HUES6 (cell line): ENCODE data around the gene TBCK.
"Not testable (repeated sequence)": the region's sequence is repeated elsewhere in the genome, so short reads cannot be mapped to it uniquely, and the experiment has no call there.

Source experiments
- H3K27ac ChIP-seq: 2 replicates; pipeline ENCODE4 v1.7.0; 2013; ENCODE audit warnings: low read depth, mild to moderate bottlenecking, low read length, inconsistent platforms
- H3K27me3 ChIP-seq: 2 replicates; pipeline ENCODE4 v1.6.1; 2013; ENCODE audit warnings: low read length; ENCODE audit not compliant: control insufficient read depth, insufficient read depth
- H3K36me3 ChIP-seq: 2 replicates; pipeline ENCODE4 v1.6.1; 2013; ENCODE audit warnings: low read length; ENCODE audit not compliant: control insufficient read depth, insufficient read depth
- H3K4me1 ChIP-seq: 2 replicates; pipeline ENCODE4 v1.6.1; 2013; ENCODE audit warnings: low read length; ENCODE audit not compliant: control insufficient read depth, insufficient read depth
- H3K4me3 ChIP-seq: 2 replicates; pipeline ENCODE4 v1.5.1; 2013; ENCODE audit warnings: low read depth, low read length
- H3K9ac ChIP-seq: one replicate; pipeline ENCODE4 v1.6.1; 2013; ENCODE audit warnings: mild to moderate bottlenecking, low read length
- H3K9me3 ChIP-seq: 2 replicates; pipeline ENCODE4 v1.6.1; 2013; ENCODE audit warnings: low read depth, low read length; ENCODE audit not compliant: control insufficient read depth, insufficient read depth

The TBCK gene

DNA sequence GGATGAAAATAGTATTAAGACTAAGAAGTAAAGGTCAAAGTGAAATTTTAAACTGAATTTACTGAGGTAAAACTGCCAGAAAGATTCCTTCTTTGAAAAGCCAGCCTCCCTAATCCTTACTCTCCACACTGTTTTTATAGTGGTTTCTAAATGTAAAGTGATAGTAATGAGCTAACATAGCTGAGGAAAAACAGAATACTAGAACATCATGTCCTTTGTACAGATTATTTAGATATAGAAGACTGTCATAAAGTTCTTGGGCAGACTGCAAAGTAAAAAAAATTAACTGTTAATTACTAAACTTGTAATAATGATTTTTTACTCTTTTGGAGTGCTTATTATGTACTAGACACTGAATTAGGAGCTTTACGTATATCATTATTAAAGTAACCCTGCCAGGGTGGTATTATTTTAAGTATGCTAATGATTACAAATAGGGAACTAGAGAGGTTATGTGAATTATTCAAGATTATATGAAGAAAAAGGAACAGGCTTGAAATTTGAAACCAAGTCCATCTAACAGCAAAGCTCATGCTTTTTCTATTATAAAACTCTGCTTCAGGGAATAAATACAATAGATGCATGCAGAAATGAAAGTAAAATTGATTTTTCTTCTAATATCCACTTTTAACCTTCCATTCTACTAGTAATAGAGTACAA, 150.5 kb downstream of the TBCK start:
- H3K27me3 ChIP-seq, result no peaks in the 10 kb centered on the region
- no peak overlapping the region for H3K27ac ChIP-seq
- peaks cover 21% of the 10 kb centered on the region for H3K36me3 ChIP-seq
- H3K9me3 ChIP-seq, result peaks cover 28% of the 10 kb centered on the region
- H3K9ac ChIP-seq, result no peak overlapping the region
- no peak overlapping the region for H3K4me3 ChIP-seq
- no peaks in the 10 kb centered on the region for H3K4me1 ChIP-seq

- Histone ChIP-seq H3K36me3 (peaks cover 11% of the 10 kb centered on the region), H3K27me3 (no peaks in the 10 kb centered on the region), H3K9me3 (peaks cover 21% of the 10 kb centered on the region), H3K4me3 (no peak overlapping the region), H3K27ac (no peak overlapping the region), H3K9ac (no peak overlapping the region), H3K4me1 (no peaks in the 10 kb centered on the region)
Measured at GRCh38 chr4:106162278-106162677, 153.7 kb downstream of the TBCK start.

- H3K36me3 ChIP-seq, result peaks cover 11% of the 10 kb centered on the region
- H3K27me3 ChIP-seq, result no peaks in the 10 kb centered on the region
- H3K4me1 ChIP-seq, result no peaks in the 10 kb centered on the region
- H3K4me3 ChIP-seq, result no peak overlapping the region
- H3K9ac ChIP-seq, result no peak overlapping the region
- peaks cover 21% of the 10 kb centered on the region for H3K9me3 ChIP-seq
- H3K27ac ChIP-seq, result no peak overlapping the region
Measured at GRCh38 chr4:106160560-106160959, 155.4 kb downstream of the TBCK start.

GRCh38 chr4:106149911-106150310, 166.1 kb downstream of the TBCK start:
- Histone ChIP-seq H3K9me3 (peaks cover 14% of the 10 kb centered on the region; the same call in 1 of the 2 replicates), H3K27me3 (no peaks in the 10 kb centered on the region), H3K4me1 (no peaks in the 10 kb centered on the region), H3K36me3 (no peaks in the 10 kb centered on the region), H3K4me3 (no peak overlapping the region), H3K9ac (no peak overlapping the region), H3K27ac (no peak overlapping the region)

DNA sequence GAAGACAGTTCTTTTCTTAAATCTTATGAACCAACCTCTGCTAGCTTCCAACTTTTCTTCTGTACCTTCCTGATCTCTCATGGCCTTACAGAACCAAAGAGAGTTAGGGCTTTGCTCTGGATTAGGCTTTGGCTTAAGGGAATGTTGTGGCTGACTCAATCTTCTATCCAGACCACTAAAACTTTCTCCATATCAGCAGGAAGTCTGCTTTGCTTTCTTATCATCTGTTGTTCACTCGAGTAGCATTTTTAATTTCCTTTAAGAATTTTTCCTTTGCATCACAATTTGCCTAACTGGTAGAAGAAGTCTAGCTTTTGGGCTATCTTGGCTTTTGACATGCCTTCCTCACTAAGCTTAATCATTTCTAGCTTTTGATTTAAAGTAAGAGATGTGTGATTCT, 167.0 kb downstream of the TBCK start:
- Histone ChIP-seq H3K9me3 (peaks cover 14% of the 10 kb centered on the region; the same call in 1 of the 2 replicates), H3K4me3 (no peak overlapping the region), H3K27me3 (no peaks in the 10 kb centered on the region), H3K36me3 (no peaks in the 10 kb centered on the region), H3K27ac (no peak overlapping the region), H3K4me1 (no peaks in the 10 kb centered on the region), H3K9ac (no peak overlapping the region)

DNA sequence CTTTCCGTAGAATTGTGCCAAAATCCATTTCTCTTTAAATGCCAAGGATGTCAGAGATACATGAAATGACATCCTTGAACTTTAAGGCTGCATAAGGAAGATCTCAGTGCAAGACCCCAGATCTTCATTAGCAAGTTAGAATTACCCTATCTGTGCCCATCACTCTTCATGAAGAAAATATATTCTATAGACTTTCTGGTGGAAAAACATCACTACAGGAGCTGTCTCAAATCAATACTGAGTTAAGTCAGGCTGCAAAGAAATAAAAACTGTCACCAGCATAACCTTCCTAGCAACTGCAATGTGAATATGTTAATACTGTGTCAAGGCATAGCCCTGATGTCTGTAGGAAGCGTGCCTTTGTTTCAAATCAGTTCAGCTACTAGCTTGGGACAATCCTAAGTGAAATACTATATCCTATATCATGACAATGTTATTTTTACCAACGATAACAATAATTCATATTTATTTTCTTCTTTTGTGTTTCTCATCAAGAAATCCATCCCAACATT, 173.3 kb downstream of the TBCK start:
- H3K27ac ChIP-seq, result no peak overlapping the region
- H3K9me3 ChIP-seq, result peaks cover 14% of the 10 kb centered on the region; the same call in 1 of the 2 replicates
- H3K36me3 ChIP-seq, result no peaks in the 10 kb centered on the region
- H3K4me3 ChIP-seq, result no peak overlapping the region
- no peaks in the 10 kb centered on the region for H3K27me3 ChIP-seq
- H3K9ac ChIP-seq, result no peak overlapping the region
- no peaks in the 10 kb centered on the region for H3K4me1 ChIP-seq

GRCh38 chr4:106140601-106141000, 175.4 kb downstream of the TBCK start:
- no peak overlapping the region for H3K4me3 ChIP-seq
- no peak overlapping the region for H3K27ac ChIP-seq
- 0 out of 2 replicates have a peak, but pooled peaks cover under 1% of the 10 kb centered on the region for H3K9me3 ChIP-seq
- no peaks in the 10 kb centered on the region for H3K4me1 ChIP-seq
- no peak overlapping the region for H3K9ac ChIP-seq
- no peaks in the 10 kb centered on the region for H3K36me3 ChIP-seq
- H3K27me3 ChIP-seq, result no peaks in the 10 kb centered on the region

DNA sequence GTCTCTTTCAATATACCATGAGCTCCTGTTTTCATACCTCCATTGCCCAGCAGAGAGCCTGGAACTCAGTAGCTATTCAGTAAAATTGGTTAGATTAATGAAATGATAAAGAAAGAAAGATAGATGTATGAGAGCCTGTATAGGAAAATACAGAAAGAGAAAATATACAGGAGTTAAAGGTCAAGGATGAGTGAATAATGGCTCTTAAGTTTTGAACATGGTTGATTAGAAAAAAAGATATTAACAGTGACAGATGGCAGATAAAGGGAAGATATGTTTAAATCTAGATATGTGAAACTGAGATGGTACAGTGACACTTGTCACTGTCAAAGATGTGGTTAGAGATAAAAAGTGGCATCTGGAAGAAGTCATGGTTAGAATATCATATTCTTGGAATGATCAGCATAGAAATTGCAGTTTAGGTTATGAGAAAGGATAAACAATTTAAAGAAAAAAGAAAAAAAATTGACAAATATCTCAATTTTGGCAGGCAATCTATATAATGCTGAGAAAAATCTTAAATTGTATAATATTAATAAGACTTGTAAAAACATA, 179.2 kb downstream of the TBCK start:
- Histone ChIP-seq H3K27ac (no peak overlapping the region), H3K4me1 (no peaks in the 10 kb centered on the region), H3K36me3 (peaks cover 5% of the 10 kb centered on the region; the same call in 1 of the 2 replicates), H3K4me3 (no peak overlapping the region), H3K9me3 (peaks cover 13% of the 10 kb centered on the region), H3K9ac (no peak overlapping the region), H3K27me3 (no peaks in the 10 kb centered on the region)

DNA sequence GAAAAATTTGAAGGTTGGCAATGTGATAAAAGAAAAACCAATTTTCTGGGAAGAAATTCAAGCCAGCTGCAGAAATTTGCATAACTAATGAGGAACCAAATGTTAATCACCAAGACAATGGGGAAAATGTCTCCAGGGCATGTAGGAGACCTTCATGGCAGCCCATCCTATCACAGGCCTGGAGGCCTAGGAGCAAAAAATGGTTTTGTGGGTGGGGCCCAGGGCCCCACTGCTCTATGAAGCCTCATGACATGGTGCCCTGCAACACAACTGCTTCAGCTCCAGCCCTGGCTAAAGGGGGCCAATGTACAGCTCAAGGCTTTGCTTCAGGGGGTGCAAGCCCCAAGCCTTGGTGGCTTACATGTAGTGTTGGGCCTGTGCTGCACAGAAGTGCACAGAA, 184.0 kb downstream of the TBCK start:
- Histone ChIP-seq H3K27ac (no peak overlapping the region), H3K4me1 (no peaks in the 10 kb centered on the region), H3K36me3 (peaks cover 5% of the 10 kb centered on the region; the same call in 1 of the 2 replicates), H3K27me3 (no peaks in the 10 kb centered on the region), H3K9ac (no peak overlapping the region), H3K4me3 (no peak overlapping the region), H3K9me3 (peaks cover 17% of the 10 kb centered on the region)

GRCh38 chr4:106126062-106126461, 189.9 kb downstream of the TBCK start:
- H3K4me3 ChIP-seq, result no peak overlapping the region
- H3K36me3 ChIP-seq, result no peaks in the 10 kb centered on the region
- no peaks in the 10 kb centered on the region for H3K27me3 ChIP-seq
- H3K4me1 ChIP-seq, result no peaks in the 10 kb centered on the region
- H3K9ac ChIP-seq, result no peak overlapping the region
- no peaks in the 10 kb centered on the region for H3K9me3 ChIP-seq
- H3K27ac ChIP-seq, result no peak overlapping the region

GRCh38 chr4:106119949-106120555, 196.0 kb downstream of the TBCK start:
- H3K4me1 ChIP-seq, H3K27ac ChIP-seq, H3K9me3 ChIP-seq, H3K36me3 ChIP-seq, H3K27me3 ChIP-seq: not testable (repeated sequence)
- Histone ChIP-seq H3K4me3 (peak overlapping the region; percentile 48; the same call in 1 of the 2 replicates), H3K9ac (peak overlapping the region; percentile 55)
